Right lobe of liver (tissue), 4 donors: ENCODE measurements around the gene TRIM17.

Experiments
- POLR2A ChIP-seq: fragments of 450-650 bp; IDR thresholded peaks from one replicate; pipeline ENCODE4 v1.6.1; 2017; ENCODE audit warnings: antibody characterized with exemption, mild to moderate bottlenecking
- TF ChIP-seq, protein P1 (sequence below), 4 donors: fragments of 200-600 bp in 3 of 4; fragments of 450-650 bp in 1 of 4; IDR thresholded peaks; one replicate each; pipeline versions ENCODE4 v1.5.1 to v1.8.0; 2016 to 2022; ENCODE audit warnings: antibody characterized with exemption in 4 of 4, mild to moderate bottlenecking in 2 of 4
- donor health status: DM: no; HTN: no; CAD: no.
- donor health status: DM: no; HTN: no; CAD: no.
- donor health status: DM: no; HTN: yes; CAD: no.

DNA sequence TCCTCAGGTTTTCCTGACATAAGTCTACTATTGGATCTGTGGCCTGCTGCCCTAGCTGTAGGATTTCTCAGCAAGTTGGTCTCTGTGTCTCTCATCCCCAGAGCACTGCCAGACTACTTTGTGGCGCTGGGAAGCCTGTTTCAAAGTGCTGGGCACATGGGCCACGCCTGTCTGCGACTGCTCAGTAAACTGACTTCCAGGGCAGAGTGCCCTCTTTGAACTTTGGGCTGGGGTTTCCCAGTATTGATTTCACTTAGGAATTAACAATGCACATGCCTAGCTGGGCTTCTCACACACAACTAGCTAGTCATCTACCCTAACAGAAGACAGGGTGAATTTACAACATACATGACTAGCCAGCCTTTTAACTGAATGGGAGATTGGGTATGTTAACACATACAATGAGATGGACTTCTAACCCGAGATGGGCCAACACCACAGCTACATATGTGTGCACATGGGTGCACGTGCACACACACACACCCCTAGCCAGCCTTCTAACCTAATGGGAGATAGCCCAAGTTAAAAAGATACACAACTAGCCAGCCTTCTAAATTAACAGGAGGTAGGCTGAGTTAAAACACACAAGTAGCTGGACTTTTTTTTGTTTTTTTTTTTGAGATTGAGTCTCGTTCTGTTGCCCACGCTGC is 6.9 kb upstream of the TRIM17 start:
- TF ChIP-seq POLR2A, result no peak
- TF ChIP-seq, protein P1, sequence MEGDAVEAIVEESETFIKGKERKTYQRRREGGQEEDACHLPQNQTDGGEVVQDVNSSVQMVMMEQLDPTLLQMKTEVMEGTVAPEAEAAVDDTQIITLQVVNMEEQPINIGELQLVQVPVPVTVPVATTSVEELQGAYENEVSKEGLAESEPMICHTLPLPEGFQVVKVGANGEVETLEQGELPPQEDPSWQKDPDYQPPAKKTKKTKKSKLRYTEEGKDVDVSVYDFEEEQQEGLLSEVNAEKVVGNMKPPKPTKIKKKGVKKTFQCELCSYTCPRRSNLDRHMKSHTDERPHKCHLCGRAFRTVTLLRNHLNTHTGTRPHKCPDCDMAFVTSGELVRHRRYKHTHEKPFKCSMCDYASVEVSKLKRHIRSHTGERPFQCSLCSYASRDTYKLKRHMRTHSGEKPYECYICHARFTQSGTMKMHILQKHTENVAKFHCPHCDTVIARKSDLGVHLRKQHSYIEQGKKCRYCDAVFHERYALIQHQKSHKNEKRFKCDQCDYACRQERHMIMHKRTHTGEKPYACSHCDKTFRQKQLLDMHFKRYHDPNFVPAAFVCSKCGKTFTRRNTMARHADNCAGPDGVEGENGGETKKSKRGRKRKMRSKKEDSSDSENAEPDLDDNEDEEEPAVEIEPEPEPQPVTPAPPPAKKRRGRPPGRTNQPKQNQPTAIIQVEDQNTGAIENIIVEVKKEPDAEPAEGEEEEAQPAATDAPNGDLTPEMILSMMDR (IDR thresholded peaks at IDR 0.05), result no peak
